IPS-18c (cell line): ENCODE measurements around the gene CPNE4.

ENCODE experiments used
- H3K4me3 ChIP-seq: 2 replicates; pipeline ENCODE4 v1.7.0; 2013; ENCODE audit warnings: low read depth, mild to moderate bottlenecking, low read length, moderate library complexity; ENCODE audit not compliant: insufficient read depth
- H3K9me3 ChIP-seq: one replicate; pipeline ENCODE4 v1.6.1; 2013; ENCODE audit warnings: mild to moderate bottlenecking, low read length, moderate library complexity; ENCODE audit not compliant: control insufficient read depth, insufficient read depth

Gene CPNE4

DNA sequence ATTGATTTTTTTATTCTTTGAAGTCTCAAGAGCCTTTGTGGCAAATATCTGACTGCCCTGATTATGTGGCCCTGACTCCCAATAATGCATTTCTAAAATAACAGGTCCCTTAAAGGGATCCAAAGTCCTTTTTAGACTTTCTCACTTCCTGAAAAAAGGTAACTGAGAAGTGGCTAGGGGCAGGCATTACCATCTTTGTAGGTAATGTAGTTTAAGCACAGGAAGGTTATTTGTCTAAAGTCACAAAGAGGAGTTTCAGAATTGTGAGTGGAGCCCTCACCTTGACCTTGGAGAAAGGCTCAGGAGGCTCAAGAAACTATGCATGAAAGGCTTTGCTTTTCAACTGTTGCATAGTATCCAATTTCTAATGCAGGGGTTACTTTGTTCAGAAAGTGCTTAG lies 389.2 kb downstream of the CPNE4 start:
- Histone ChIP-seq H3K4me3 (no peak overlapping the region), H3K9me3 (no peaks in the 10 kb centered on the region)

DNA sequence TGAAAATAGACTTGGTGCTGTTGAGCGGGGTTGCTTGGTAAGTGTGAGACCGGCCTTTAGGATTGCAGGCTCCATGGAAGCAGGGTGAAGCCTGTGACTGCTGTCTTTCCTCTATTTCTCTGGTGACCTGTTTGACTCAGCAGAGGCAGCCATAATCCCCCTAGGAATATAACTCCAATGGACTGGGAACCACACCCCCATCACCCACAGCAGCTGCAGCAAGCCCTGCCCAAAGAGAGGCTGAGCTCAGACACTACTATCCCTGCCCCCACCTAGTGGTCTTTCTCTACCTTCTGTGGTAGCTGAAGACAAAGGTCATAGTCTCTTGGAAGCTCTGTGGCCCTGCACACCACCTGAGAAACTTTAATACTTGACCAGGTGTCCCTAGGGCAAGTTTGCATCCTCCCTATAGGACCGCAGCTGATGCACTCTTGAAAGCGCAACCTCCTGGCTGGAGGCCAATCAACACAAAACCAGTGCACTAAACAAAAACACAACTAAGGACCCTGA lies 398.5 kb downstream of the CPNE4 start:
- no peaks in the 10 kb centered on the region for H3K9me3 ChIP-seq
- H3K4me3 ChIP-seq, result no peak overlapping the region

DNA sequence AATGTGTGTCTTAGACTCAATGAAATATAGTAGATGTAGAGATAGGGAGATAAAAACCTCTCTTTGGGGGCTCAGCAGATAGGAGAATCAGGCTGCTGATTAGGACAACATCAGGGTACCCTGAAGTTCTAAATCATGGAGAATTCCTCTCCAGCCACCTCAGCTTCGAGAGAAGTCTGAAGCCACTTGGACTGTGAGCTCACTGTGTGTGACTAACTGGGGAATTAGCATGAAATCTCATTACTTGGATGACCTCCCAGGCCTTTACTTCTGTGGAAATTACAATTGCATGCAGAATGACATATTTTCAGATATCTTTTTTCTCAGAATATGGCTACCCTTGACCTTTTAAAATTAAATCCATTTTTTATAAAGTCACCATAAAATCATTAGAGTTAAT lies 404.0 kb downstream of the CPNE4 start:
- Histone ChIP-seq H3K9me3 (no peaks in the 10 kb centered on the region), H3K4me3 (no peak overlapping the region)

DNA sequence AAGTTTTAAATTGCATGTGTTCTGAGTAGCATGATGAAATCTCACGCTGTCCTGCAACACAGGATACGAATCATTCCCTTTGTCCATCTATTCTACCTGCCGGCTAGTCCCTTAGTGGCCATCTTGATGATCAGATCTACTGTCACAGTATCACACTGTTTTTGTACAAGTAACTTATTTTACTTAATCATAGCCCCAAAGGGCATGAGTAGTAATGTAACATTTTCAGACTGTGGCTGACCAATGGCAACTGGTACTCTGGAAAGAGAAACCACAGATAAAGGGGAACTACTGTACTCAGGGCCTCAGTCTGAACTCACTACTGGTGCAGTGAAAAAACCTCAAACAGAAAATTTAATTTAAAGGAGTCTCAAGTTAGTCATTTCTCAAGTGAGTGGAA lies 404.7 kb downstream of the CPNE4 start:
- H3K4me3 ChIP-seq, result no peak overlapping the region
- no peaks in the 10 kb centered on the region for H3K9me3 ChIP-seq

DNA sequence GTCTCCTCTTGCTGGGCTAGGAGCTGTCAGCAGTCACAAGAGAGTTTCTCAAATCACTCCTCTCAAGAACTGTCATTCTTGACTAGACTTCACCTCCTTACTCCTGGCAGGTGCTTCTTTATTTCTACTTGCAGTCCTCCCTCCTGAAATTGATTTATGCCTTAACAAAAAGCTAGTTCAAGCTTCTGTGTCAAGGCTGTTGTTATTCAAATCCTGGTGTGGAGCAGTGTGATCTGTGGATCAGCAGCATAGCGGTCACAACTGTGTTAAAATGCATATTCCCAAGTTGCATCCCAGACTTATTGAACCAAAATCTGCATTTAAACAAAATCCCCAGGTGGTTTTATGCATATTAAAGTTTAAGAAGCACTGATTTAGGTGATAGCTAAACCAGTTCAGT lies 411.4 kb downstream of the CPNE4 start:
- no peak overlapping the region for H3K4me3 ChIP-seq
- no peaks in the 10 kb centered on the region for H3K9me3 ChIP-seq

DNA sequence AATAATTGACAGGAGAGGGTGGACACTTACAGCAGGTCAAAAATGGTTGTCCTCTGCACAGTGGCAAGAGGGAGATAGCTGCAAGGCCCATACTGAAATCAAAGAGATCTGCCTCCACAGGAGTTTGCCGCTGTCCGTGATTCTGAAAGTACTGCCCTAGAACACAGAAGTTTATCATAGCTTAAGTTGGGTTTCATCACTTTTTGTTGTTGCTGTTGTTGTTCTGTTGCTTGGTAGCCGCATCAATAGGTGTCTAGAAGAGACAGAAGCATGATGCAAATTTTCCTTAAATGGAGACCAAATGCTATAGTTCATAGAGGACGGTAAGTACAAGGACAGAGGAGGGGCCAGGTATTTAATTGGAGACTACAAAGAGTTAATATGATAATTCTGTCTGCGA lies 412.1 kb downstream of the CPNE4 start:
- no peak overlapping the region for H3K4me3 ChIP-seq
- H3K9me3 ChIP-seq, result no peaks in the 10 kb centered on the region

DNA sequence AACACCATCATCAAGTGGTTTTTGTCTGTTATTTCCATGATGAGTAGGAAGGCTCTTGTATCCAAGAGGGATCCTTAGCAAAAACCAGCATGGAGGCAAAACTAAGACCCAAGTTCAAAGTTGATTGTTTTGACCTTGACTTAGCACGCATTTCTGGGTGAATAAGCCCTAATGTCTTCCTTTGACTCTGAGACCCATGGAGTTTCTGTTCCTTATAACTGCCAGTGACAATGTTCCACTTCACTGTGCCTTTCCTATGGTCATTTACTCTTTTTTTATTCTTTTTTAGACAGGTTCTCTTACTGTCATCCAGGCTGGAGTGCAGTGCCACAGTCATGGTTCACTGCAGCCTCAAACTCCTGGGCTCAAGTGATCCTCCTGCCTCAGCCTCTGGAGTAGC lies 413.8 kb downstream of the CPNE4 start:
- H3K9me3 ChIP-seq, result no peaks in the 10 kb centered on the region
- H3K4me3 ChIP-seq, result no peak overlapping the region

DNA sequence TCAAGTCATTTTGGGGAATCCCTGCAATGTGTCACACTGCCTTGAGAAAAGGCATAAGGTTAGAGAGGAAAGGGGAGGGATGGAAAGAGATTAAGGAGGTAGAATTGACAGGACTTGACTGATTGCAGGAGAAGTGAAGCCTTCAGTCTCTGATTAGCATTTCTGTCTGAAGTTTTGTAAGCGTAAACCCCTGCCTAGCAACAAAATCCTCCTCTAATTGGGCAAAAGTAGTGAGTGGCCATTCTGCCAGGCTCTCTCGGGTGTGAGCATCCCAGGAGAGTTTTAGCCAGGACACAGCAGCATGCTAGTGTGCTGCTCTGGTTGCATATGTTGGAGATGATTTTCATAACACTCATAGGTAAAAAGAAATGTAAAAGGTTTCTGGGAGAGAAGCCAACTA lies 415.0 kb downstream of the CPNE4 start:
- no peak overlapping the region for H3K4me3 ChIP-seq

DNA sequence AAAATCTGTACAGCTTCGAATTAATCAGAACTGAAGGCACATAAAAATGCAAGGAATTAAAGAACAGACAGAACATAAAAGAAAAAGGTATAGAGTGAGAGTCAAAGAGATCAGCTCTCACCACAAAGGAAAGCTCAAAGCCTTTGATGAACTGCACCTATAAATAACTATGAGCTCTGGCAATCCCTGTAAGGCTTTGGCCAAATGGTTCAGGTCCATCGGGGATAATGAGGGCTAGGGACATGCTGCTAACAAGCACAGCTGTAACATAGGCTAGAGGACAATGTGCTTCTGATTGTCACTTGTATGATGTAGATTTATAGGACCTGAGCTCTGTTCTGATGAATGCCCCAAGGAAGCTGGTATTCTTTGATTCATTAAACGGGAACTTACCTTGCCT lies 418.1 kb downstream of the CPNE4 start:
- Histone ChIP-seq H3K9me3 (no peaks in the 10 kb centered on the region), H3K4me3 (no peak overlapping the region)

More for the DNA sequence above, 415.0 kb downstream of the CPNE4 start:
- no peaks in the 10 kb centered on the region for H3K9me3 ChIP-seq

DNA sequence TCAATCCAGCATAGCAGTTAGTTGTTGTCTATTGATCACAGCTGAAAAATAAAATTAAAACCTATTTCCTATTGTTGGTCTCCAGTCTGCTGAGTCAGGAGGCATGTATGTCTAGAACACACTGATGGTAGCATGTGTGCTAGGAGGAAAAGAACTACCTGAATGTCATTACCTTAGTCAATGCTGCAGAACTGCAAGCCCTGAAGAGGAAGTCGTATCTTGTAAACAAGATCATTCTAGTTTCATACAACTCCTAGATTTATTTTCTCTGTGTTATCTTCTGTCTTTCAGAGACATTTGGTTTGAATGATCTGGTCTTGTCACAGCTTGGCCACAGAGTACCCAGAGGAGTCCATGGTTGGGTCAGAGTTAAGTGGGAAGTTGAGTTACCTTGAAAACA lies 422.1 kb downstream of the CPNE4 start:
- Histone ChIP-seq H3K4me3 (no peak overlapping the region), H3K9me3 (no peaks in the 10 kb centered on the region)

DNA sequence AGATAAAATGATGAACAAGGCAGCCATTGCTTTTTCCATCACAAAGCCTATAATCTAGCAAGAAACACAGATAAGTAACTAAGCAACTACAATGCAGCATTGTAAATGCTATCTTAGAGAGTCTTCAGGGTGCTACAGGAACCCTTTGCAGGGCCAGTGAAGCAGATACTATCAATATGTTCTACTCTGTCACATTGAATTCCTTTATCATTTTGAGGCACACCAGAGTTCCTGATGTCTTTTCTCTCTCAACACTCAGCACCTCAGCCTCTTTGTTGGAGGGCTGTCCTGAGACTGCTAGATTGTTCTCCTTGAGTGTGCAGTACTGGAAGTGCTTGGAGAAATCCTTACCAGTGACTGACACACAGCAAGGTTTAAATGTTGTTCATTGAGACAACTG lies 424.6 kb downstream of the CPNE4 start:
- no peak overlapping the region for H3K4me3 ChIP-seq
- H3K9me3 ChIP-seq, result no peaks in the 10 kb centered on the region

DNA sequence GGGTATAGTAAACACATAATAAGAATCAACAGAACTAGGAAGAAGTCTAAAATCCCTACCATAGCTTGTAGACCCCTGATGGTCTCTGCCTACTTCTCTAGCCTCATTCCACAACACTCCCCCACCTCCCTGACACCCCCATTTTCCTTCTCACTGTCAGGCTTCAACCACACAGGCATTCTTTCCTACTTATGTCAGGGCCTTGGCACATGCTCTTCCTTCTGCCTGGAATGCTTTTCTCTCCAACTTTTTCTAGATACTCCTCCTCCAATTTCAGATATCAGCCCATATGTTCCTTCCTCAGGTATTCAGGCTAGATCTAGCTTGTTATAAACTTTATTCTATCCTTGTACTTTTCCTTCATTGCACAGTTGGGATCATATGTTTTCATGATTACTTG lies 426.1 kb downstream of the CPNE4 start:
- Histone ChIP-seq H3K9me3 (no peaks in the 10 kb centered on the region), H3K4me3 (no peak overlapping the region)

DNA sequence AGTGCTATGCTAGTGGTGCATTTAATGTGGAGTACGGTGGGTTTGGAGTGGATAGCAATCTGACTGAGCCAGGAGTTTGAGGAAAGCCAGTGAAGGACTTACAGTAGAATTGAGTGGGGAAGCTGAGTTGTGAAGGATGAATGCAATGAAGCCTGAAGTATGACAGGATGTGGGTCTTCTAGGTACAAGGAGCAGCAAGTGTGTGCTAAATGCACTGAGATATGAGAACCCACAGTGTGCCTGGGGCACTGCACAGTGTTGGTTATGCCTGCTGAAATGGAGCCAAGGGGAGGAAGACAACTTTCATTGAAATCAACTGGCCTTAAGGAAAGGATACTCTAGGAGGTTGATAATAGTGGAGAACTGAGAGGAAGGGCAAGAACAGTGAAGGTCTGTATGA lies 426.5 kb downstream of the CPNE4 start:
- Histone ChIP-seq H3K9me3 (no peaks in the 10 kb centered on the region), H3K4me3 (no peak overlapping the region)

DNA sequence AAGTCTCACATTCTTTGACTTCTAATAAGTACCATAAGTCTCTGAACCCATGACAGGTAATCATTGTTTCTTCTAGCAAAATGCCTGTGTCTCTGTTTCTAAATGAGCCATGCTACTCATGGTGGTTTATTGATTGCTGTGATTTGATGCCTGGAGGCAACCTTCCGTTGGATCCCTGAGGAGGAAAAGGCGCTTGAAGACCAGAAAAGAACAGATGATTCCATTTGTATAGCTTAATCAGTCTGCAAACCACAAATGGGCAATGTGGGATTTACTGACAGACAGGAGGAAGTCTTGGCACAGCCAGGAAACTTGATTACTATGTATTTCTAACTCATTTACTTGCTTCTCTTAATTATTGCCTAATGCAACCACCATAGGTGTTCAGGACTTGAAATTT lies 428.9 kb downstream of the CPNE4 start:
- Histone ChIP-seq H3K4me3 (no peak overlapping the region), H3K9me3 (no peaks in the 10 kb centered on the region)

DNA sequence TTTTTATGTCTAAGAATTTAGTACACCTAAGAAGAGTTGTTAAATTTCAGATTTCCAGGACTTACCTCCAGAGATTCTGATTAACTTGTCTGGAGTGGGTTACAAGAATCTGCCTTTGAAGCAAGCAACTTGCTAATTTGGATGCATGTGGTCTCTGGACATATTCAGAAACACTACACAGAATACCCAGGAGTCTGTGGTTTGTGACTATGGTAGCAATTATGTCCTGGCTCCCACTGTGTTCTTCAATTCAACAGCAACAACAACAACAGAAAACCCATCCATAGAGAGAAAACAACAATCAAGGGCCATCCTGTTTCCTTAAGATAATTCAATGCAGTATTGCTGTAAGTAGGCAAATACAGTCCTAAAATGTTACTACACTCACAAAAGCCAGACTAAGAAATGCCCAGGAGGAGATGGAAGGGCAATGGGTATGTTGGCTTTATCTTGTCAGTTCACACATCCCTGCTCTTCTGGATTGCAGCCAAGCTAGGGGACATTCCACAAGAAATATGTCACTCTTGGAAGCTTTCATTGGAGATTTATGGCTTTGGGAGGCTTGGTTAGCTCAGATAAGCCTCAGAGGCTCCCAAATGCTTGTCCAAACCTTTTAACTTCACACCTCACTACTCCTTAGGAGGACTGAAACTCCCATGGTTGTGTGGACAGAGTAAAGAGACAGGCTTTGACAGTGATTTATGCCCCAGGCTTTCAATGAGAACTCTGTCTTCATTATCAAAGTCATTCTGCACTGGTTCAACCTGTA lies 432.6 kb downstream of the CPNE4 start:
- no peak overlapping the region for H3K4me3 ChIP-seq
- no peaks in the 10 kb centered on the region for H3K9me3 ChIP-seq

DNA sequence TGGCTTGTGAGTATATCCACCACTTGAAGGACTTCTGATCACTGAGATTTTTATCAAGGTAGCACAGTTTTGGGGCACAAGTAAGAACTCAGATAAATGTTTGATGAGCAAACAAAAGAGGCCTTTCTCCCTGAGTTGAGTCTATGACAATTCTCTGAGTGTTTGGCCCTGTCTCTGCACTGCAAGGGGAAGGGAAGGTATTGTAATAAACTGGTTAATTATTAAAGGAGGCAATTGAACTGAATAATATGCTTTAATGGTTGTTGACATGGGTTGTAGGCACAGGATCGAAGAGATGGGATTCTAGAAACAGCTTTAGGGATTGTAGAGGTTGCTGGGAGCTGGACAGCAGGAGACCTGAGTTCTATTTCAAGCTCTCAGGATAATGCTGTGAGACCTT lies 437.0 kb downstream of the CPNE4 start:
- Histone ChIP-seq H3K4me3 (no peak overlapping the region), H3K9me3 (no peaks in the 10 kb centered on the region)

DNA sequence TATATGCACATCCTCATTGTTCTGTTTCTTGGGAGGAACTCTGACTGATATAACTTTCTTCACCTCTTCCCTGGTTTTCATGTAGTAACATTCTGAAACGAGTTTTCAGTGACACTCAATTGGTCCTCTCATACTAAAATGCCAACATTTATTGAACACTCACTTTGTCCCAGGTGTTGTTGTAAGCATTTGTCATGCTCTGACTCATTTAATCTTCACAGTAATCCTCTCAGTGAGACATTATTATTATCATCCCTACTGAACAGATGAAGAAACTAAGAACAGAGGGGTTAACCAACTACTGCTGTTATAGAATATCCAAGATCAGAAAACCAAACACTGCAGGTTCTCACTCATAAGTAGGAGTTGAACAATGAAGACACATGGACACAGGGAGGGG lies 437.9 kb downstream of the CPNE4 start:
- Histone ChIP-seq H3K9me3 (no peaks in the 10 kb centered on the region), H3K4me3 (no peak overlapping the region)

DNA sequence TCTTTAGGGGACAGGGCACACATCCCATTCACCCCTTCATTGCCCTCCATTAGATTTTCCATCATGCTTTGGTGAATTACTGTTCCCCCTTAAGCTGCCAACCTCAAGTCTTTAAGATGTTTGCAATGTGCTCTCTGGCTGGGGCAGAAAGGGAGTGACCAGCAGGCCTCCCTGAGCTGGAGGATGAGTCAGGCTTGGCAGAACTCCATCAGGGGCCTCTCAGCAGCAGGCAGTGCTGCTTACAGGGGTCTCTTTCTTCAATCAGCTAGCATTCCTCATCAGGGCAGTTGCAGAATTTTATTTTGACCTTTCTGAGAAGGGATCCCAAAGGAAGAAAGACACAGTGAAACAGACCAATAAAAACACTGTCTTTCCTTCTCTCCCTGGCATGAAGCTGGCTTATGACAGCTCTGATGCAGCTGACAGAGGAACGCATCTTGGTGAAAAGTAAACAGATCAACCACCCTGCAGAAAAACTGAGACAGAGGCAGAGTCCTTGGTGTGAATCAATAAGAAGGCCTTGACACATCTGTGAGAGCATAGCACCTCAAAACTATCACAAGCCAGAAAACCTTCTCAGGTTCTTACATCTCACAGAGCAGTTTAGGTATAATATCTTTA lies 443.3 kb downstream of the CPNE4 start:
- Histone ChIP-seq H3K9me3 (no peaks in the 10 kb centered on the region), H3K4me3 (no peak overlapping the region)

DNA sequence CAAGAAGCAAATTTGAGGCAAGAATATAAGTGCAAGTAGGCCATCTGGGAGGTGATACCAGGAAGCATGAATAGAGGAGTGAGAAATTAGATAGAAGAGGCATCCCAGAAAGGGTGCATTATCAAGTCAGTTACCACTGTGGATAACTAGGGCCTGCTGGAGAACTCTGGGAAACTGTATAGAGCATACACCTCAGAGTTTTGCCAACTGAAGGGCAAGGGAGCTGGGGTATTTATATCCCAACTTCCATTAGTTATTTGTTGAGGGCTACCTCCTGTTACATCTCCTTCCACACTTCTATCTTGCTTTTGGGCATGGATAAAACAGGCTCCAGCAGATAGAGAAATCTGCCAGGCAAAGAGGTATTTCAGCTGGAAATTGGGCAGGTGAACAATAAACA lies 448.5 kb downstream of the CPNE4 start:
- no peak overlapping the region for H3K4me3 ChIP-seq

More for the DNA sequence above, 448.5 kb downstream of the CPNE4 start:
- no peaks in the 10 kb centered on the region for H3K9me3 ChIP-seq
